Endothelial cell of umbilical vein (primary cell): Measurements from ENCODE around the gene URAD. TPM values are rescaled to one million over a fixed set of nuclear protein-coding genes. Genes with fewer than 3 reads are reported as not detected.
"Not testable (repeated sequence)": the region's sequence is repeated elsewhere in the genome, so short reads cannot be mapped to it uniquely, and the experiment has no call there.

Source experiments
- BruUV-seq: library from RNA; stranded (reverse); fragments of 400-500 nt; replicated peaks from 2 replicates; lab custom pipeline; 2021; lab: Mats Ljungman, UMichigan
- CTCF ChIA-PET: fragments of 300-600, 350-600 bp; sonication (Branson Sonifier 250); formaldehyde crosslinking; loops from one replicate; lab custom pipeline; 2021; ENCODE audit warnings: antibody characterized with exemption, inconsistent platforms; lab: Charles Lee
- POLR2A ChIA-PET: fragments of 300-600, 350-600 bp; sonication (Branson Sonifier 250); formaldehyde crosslinking; loops from one replicate; lab custom pipeline; 2021; ENCODE audit warnings: antibody characterized with exemption, inconsistent platforms; lab: Charles Lee
- DNase-seq: peaks from one replicate; pipeline ENCODE4 v3.0.0-alpha.2; 2011; ENCODE audit warnings: low read depth, low spot score
- FAIRE-seq: peaks from 2 replicates; lab custom pipeline; 2011; peaks lifted over from hg19 to GRCh38; lab: Jason Lieb, UNC
- H2AFZ ChIP-seq: 2 replicates; pipeline ENCODE4 v1.6.0; 2012; ENCODE audit warnings: low read depth, low read length, control low read depth, inconsistent platforms
- H3K27ac ChIP-seq: 2 replicates; pipeline ENCODE4 v1.5.1; 2011; ENCODE audit warnings: low read depth, mild to moderate bottlenecking, control low read depth, low read length, moderate library complexity; ENCODE audit not compliant: insufficient read depth
- H3K27me3 ChIP-seq, 2 experiments: 2 replicates each; pipeline versions ENCODE4 v1.6.0 to v1.6.1; 2011; ENCODE audit warnings: low read length in 2 of 2, mixed read lengths in 1 of 2; ENCODE audit not compliant: control insufficient read depth in 2 of 2, insufficient read depth in 2 of 2
- H3K36me3 ChIP-seq, 2 experiments: 2 replicates in 1 of 2; 3 replicates in 1 of 2; pipeline ENCODE4 v1.5.1; 2011; ENCODE audit warnings: low read length in 2 of 2, mild to moderate bottlenecking in 1 of 2, moderate library complexity in 1 of 2; ENCODE audit not compliant: control insufficient read depth in 2 of 2, insufficient read depth in 2 of 2; ENCODE audit errors: extremely low read depth in 1 of 2
- H3K4me1 ChIP-seq: 3 replicates; pipeline ENCODE4 v1.5.1; 2011; ENCODE audit warnings: mild to moderate bottlenecking, low read length; ENCODE audit not compliant: control insufficient read depth, insufficient read depth; ENCODE audit errors: extremely low read depth
- H3K4me2 ChIP-seq: 2 replicates; pipeline ENCODE4 v1.6.1; 2011; ENCODE audit warnings: low read length, control low read depth, mixed read lengths; ENCODE audit not compliant: insufficient read depth
- H3K4me3 ChIP-seq, 3 experiments: fragments of 200-600 bp in 1 of 3; sonication (generic), shearing (Covaris generic) in 1 of 3; replicated peaks in 1 of 3; 2 replicates each; pipeline ENCODE4 v1.5.1; 2011 to 2016; ENCODE audit warnings: control low read depth in 3 of 3, low read length in 3 of 3, mild to moderate bottlenecking in 2 of 3, inconsistent platforms in 1 of 3, low read depth in 1 of 3, moderate library complexity in 1 of 3; ENCODE audit not compliant: insufficient read depth in 1 of 3
- H3K79me2 ChIP-seq: 2 replicates; pipeline ENCODE4 v1.6.0; 2012; ENCODE audit warnings: low read length, inconsistent platforms; ENCODE audit not compliant: control insufficient read depth, insufficient read depth
- H3K9ac ChIP-seq: replicated peaks from 2 replicates; pipeline ENCODE3; 2011; ENCODE audit warnings: low read length, control low read depth; ENCODE audit not compliant: insufficient read depth; ENCODE audit errors: extremely low read depth
- H3K9me1 ChIP-seq: replicated peaks from 3 replicates; pipeline ENCODE4 v1.6.0; 2011; ENCODE audit warnings: mild to moderate bottlenecking, low read length; ENCODE audit not compliant: control insufficient read depth, insufficient read depth; ENCODE audit errors: extremely low read depth
- H3K9me3 ChIP-seq: replicated peaks from 2 replicates; pipeline ENCODE4 v1.5.1; 2012; ENCODE audit warnings: low read length, inconsistent platforms; ENCODE audit not compliant: control insufficient read depth, insufficient read depth
- H4K20me1 ChIP-seq: replicated peaks from 2 replicates; pipeline ENCODE3; 2011; ENCODE audit warnings: mild to moderate bottlenecking, low read length; ENCODE audit not compliant: control insufficient read depth, insufficient read depth; ENCODE audit errors: extremely low read depth
- CTCF ChIP-seq, 2 donors: IDR thresholded peaks; 1 replicate in 1 of 2; 2 replicates in 1 of 2; pipeline ENCODE4 v1.5.1; 2011; ENCODE audit warnings: low read length in 2 of 2, mild to moderate bottlenecking in 2 of 2, moderate library complexity in 2 of 2, control low read depth in 1 of 2, inconsistent platforms in 1 of 2, low read depth in 1 of 2; ENCODE audit not compliant: insufficient read depth in 1 of 2; ENCODE audit errors: extremely low read depth in 1 of 2
- EZH2 ChIP-seq: IDR thresholded peaks from 2 replicates; pipeline ENCODE4 v1.6.1; 2012; ENCODE audit warnings: borderline replicate concordance, low read depth, mild to moderate bottlenecking, moderate library complexity, low read length, inconsistent platforms; ENCODE audit not compliant: severe bottlenecking
- FOS ChIP-seq: IDR thresholded peaks from 2 replicates; pipeline ENCODE4 v1.6.1; 2011; ENCODE audit warnings: mild to moderate bottlenecking, low read length, moderate library complexity, borderline replicate concordance; ENCODE audit not compliant: insufficient read depth
- GATA2 ChIP-seq: IDR thresholded peaks from 2 replicates; pipeline ENCODE4 v1.7.0; 2011; ENCODE audit warnings: low read depth, mild to moderate bottlenecking, moderate library complexity, mixed read lengths, low read length; ENCODE audit not compliant: insufficient read length, insufficient read depth
- JUN ChIP-seq: IDR thresholded peaks from 2 replicates; pipeline ENCODE4 v1.6.1; 2011; ENCODE audit warnings: borderline replicate concordance, low read depth; ENCODE audit not compliant: insufficient read length, insufficient read depth
- MYC ChIP-seq: IDR thresholded peaks from one replicate; pipeline ENCODE4 v1.6.1; 2011; ENCODE audit warnings: mild to moderate bottlenecking, low read depth, low read length
- POLR2A ChIP-seq: IDR thresholded peaks from 2 replicates; pipeline ENCODE4 v1.6.1; 2012; ENCODE audit warnings: low read depth, mild to moderate bottlenecking, control low read depth, low read length
- POLR2AphosphoS5 ChIP-seq: IDR thresholded peaks from 2 replicates; pipeline ENCODE4 v1.6.1; 2012; ENCODE audit warnings: low read depth, mild to moderate bottlenecking, control low read depth, low read length, moderate library complexity; ENCODE audit not compliant: insufficient read depth
- dilution Hi-C: fragments of 300-500 bp; cut with MboI; formaldehyde crosslinking; loops from one replicate; pipeline ENCODE4 v1.15.0; 2019; ENCODE audit warnings: low sequenced_read_pairs; ENCODE audit not compliant: extremely low pct_ligation_motif_present
- intact Hi-C: fragments of 100-400 bp; cut with micrococcal nuclease; formaldehyde crosslinking; loops from one replicate; pipeline ENCODE4 v1.10.0; 2022
- polyA plus RNA-seq, 4 experiments: library from polyadenylated mRNA; depleted of rRNA in 3 of 4; stranded (reverse) in 3 of 4; unstranded in 1 of 4; fragments of >200 nt; gene quantifications; 2 replicates each; pipeline versions ENCODE4 v1.2.1 to v1.2.3, GENCODE V29; 2011 to 2012; ENCODE audit warnings: missing spikeins in 1 of 4
- total RNA-seq: library from RNA; stranded (reverse); gene quantifications from 2 replicates; pipeline ENCODE4 v1.2.3, GENCODE V29; 2021
- TF ChIP-seq, protein P1 (sequence below): IDR thresholded peaks from 2 replicates; pipeline ENCODE4 v1.6.1; 2011; ENCODE audit not compliant: insufficient read depth, insufficient read length

URAD gene
- total and polyA plus RNA-seq, 2 donors (not counting 3 experiments of a cell fraction or from before 2014, with no cell fraction given), result not detected

- Histone ChIP-seq H3K27me3 (no peaks in the 10 kb centered on the region), H3K9ac (no peak overlapping the region), H3K9me3 (no peaks in the 10 kb centered on the region), H3K79me2 (no peaks in the 10 kb centered on the region), H3K9me1 (no peaks in the 10 kb centered on the region), H3K4me3 (no peak overlapping the region), H4K20me1 (no peaks in the 10 kb centered on the region), H3K4me1 (no peaks in the 10 kb centered on the region), H3K36me3 (no peaks in the 10 kb centered on the region), H3K4me2 (no peak overlapping the region), H2AFZ (no peak overlapping the region), H3K27ac (no peak overlapping the region)
- ChIA-PET CTCF (no interaction called here), POLR2A (no interaction called here)
- dilution Hi-C loops (no loop called here), intact Hi-C loops (no loop called here)
- TF ChIP-seq FOS (no peak), GATA2 (no peak), POLR2A (no peak), POLR2AphosphoS5 (no peak), CTCF (IDR thresholded peaks at IDR 0.05; ENCODE audit: extremely low read depth in 1 of 2, insufficient read depth in 1 of 2, low read depth in 1 of 2, low read length in 2 of 2) (no peak), EZH2 (no peak), JUN (no peak), MYC (no peak)
- TF ChIP-seq, protein P1, sequence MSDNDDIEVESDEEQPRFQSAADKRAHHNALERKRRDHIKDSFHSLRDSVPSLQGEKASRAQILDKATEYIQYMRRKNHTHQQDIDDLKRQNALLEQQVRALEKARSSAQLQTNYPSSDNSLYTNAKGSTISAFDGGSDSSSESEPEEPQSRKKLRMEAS, result no peak
- no TSS peak for BruUV-seq
- DNase-seq (no peak), FAIRE-seq (no peak)
These were observed 21.6 kb upstream of the URAD start for GRCh38 chr13:28010046-28010445.

DNA sequence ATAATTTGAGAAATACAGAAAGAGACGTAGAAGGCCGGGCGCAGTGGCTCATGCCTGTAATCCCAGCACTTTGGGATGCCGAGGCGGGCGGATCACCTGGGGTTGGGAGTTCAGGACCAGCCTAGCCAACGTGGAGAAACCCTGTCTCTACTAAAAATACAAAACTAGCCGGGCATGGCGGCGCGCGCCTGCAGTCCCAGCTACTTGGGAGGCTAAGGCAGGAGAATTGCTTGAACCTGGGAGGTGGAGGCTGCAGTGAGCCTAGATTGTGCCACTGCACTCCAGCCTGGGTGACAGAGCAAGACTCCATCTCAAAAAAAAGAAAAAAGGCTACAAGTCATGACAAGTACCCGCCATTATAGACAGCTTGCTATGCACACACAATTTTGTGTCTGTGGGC is 16.5 kb upstream of the URAD start:
- H3K9ac ChIP-seq, dilution Hi-C loops, H4K20me1 ChIP-seq, H3K4me2 ChIP-seq, H3K79me2 ChIP-seq, H3K4me3 ChIP-seq, intact Hi-C loops, H3K4me1 ChIP-seq, H3K27ac ChIP-seq, DNase-seq, POLR2A ChIA-PET, H3K27me3 ChIP-seq, H3K9me1 ChIP-seq, FAIRE-seq, H2AFZ ChIP-seq, CTCF ChIA-PET, BruUV-seq, H3K9me3 ChIP-seq, H3K36me3 ChIP-seq: not testable (repeated sequence)
